HG03060 (cell line): ENCODE data around the gene SH2B2.

ENCODE experiments used
- ATAC-seq: cut with Tn5 transposase; IDR thresholded peaks from one replicate; pipeline ENCODE4 v1.9.1; 2021; ENCODE audit warnings: low read depth, moderate number of reproducible peaks; ENCODE audit not compliant: unreplicated experiment

SH2B2 gene

DNA sequence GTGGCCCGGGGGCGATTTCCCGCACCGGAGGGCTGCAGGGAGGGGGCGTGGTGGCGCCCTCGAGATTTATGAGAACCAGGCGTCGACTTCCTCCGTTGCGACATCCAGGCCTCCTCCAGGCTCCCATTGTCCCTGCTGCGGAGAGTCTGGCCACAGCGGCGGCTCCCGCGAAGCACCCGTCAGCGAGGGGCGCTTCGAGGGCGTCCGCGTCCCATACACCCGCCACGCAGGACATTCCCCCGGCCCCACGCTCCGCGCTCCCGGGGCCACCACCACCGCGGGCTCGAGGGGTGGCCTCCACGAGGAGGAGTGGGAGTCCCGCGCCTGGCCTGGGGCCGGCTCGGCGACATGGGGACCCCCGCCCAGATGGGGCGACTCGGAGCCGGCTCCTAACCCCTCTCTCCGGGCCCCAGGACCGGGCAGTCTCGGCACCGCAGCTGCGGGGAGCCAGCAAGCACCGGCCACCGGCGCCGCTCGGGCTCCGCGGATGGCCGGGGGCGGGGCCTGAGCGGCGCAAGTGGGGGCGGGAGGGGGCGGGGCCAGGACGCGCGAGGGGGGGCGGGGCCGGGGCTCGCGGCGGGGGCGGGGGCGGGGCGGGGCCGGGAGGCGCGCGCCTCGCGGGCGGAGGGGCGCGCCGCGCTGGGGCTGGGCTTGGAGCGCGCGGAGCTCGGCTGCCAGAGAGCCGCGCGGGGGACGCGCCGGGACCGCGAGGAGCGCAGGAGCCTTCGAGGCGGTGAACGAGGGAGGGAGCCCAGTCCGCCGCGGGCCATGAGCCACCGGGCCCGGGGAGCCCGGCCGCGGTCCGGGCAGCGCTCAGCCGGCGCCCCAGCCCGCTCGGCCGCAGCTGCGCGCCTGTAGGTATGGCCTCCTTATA, at the start of gene SH2B2:
TSS of gene SH2B2 (plus strand) at position 632 of the 874 bp plus-strand sequence. CDS start 13,683 bp downstream, outside the sequence.
- ATAC-seq = no peak

DNA sequence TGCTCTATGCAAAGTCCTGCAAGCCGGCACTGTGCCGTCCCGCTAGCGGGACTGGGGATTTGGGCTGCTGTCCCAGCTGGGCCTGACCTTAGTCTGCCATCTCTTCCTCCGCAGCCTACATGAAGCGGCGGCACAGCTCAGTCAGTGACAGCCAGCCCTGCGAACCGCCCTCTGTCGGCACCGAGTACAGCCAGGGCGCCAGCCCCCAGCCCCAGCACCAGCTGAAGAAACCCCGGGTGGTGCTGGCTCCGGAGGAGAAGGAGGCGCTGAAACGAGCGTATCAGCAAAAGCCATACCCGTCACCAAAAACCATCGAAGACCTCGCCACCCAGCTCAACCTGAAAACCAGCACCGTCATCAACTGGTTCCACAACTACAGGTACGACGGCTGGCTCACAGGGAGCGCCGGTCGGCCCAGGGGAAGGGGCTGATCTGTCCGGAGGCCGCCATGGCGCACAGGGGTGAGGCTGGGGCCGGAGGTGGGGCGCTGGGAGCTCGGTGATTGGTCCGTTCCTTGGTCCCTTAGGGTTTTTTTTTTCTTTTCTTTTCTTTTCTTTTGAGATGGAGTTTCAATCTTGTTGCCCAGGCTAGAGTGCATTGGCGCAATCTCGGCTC, 47.4 kb upstream of the SH2B2 start:
- ATAC-seq = no peak

DNA sequence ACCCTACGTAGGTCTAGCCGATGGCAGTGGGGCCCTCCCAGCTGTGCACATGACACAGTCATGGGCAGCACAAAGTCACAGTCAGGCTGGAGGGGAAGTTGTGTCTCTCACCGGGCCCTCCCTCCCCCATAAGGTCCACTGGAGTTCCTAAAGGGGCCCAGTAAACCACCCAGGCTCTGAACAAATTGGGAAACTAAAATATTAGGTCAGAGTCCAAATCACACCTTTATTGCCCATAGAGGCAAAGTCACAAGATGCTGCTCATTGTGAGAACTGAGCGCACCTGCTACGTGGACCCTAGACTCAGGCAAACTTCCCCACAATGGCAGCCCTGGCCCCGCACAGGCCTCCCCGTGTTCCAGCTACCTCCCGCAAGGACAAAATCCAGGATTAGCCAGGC, 45.2 kb upstream of the SH2B2 start:
- ATAC-seq = no peak

DNA sequence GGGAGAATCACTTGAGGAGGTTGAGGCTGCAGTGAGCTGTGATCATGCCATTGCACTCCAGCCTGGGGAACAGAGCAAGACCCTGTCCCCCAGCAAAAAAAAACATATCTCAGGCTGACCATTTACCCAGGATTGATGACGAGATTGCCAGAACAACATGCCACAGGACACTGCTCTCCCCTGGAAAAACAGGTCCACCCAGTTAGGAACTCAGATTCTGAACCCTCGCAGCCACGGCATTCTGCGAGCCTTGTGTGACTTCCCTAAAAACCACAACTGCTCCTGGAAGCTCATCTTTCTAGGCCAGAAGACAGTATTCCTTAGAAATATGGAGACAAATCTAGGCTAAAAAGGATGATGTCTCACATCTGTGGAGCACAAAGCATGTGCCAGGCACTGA, 42.1 kb upstream of the SH2B2 start:
- ATAC-seq = no peak

DNA sequence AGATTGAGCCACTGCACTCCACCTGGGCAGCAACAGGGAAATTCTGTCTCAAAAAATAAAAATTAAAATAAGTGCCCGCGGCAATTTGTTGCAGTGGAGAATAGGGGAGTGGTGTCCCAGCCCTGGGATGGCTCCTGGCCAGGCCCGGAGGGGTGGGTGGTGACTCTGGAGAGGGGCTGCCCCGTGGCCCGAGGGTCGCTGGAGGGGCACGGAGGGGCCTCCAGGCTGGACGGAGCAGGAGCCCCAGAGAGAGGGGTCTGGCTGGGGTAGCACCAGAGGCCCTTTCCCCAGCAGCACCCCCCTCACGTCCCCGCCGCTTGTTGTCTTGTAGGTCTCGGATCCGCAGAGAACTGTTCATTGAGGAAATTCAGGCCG, 38.6 kb upstream of the SH2B2 start:
- no peak for ATAC-seq

DNA sequence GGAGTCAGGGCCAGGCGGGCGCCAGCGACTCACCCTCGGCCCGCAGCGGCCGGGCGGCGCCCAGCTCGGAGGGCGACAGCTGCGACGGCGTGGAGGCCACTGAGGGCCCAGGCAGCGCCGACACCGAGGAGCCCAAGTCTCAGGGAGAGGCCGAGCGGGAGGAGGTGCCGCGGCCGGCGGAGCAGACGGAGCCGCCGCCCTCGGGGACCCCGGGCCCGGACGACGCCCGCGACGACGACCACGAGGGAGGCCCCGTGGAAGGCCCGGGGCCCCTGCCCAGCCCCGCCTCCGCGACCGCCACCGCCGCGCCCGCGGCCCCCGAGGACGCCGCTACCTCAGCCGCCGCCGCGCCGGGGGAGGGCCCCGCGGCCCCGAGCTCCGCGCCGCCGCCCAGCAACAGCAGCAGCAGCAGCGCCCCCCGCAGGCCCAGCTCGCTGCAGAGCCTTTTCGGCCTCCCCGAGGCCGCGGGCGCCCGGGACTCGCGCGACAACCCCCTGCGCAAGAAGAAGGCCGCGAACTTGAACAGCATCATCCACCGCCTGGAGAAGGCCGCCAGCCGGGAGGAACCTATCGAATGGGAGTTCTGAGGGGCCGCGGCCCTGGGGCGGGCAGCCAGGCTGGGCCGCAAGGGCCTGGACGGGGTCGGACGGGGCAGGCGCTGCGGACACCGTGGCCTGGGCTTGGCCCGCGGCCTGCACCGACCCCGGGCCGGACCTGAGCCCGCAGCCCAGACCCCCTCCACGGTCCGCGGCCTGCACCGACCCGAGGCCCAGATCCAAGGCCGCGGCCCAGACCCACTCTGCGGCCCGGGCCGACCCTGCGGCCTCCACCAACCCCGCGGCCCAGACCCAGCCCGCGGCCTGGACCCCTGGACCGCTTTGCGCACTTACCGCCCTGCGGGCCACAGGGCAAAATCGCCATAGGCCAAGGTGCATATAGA, 37.9 kb upstream of the SH2B2 start:
- ATAC-seq = no peak

DNA sequence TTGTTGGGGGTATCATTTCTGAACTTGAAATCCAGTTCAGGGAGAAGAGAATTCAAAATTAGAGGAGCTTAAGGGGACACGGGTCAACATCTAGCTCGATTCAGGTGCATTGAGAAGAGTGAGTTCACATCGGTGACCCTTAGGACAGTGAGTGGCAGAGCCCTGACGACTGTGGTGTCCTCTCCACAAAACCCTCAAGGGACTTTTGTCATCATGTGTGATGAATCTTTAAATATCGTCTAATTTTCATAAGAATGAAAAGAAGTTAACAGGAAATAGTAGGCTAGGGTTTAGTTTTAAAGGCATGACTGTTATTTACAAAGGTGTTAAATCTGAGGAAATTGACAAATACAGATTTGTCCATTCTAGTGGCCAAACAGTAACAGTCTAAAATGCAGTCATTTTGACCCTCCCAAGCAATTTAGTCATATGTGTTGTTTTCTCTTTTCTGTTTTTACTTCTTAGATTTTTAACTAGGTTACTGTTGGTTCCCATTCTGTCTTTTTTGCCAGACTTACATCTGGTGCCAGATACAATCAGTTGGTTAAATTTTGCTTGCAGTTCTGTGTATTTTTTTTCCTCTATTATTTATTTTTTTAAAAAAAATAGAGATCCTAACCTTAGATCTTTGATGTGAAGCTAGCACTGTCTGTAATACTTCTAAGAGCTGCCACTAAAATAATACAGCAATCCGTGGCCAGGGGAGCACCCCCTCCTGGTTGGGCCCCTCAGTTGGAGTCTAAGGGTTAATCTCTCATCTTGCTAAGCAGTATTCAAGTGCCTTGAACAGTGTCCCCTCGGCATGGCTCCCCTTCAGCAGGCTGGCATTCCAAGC, 34.9 kb upstream of the SH2B2 start:
- no peak for ATAC-seq

DNA sequence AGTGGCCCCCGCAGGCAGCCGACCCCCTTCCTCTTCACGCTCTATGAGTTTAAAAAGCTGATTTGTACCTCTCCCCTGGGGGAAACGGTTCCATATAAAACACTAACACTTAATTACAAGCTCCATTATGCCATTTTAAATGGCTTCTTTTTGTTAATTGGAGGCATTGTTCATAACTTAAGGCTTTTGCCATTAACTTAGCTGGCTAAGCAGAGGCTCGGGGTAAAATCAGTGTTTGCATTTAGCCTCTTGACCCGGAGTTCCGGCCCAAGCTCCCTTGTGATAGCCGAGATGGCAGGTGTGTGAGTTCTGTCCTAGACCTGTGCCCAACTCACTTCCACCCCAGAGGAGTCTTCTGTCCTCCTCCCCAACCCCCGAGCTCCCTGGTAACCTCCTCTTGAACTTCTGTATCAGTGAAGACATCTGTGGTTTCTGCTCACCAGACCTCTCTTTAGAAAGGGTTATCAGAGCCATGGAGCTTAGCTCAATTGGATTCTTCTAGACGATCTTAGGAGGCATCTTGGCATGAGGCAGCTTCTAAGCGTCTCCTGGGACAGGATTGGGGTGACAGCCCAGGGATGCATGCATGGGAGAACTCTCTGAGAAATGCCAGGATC, 34.2 kb upstream of the SH2B2 start:
- no peak for ATAC-seq

DNA sequence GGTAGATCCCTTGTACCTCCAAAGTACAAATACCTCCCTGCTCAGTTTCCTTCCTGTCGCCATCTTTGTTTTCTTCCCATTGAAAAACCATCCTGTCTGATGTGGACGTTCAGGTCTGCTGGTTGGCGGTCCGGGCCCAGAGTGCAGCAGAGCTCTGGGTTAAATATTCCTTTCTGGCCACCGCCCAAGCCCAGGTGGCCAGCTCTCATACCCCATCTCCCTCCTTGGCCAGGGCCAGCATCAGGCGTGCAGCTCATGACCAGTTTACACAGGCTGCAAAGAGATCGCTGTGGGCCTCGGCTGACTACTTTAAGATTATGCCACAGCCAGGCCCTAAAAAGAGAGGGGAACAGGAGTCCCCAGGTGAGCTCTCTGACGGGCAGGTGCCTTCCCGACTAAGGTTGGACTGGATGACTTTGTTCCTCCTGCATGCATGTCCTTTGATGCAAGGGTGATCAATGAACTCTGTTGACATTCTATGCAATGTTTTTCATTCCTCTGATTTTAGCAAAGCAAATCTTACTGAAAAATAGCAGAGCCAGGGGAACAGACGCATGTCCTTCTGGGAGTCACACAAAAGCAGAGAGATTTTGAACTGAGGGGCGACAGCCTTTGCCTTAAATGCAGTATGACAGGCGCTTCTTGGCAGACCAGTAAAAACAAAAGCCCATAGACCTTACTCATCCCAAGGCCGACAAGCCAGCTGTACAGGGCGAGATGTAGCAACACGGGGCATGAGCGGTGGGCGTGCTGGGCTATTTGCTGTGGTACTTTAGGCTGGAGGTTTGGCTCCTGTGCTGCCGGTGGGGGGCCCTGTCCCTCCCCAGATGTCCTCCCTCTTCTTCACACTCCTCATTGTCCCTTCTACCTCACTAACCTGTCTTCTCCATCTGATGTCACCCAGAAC, 33.3 kb upstream of the SH2B2 start:
- ATAC-seq = no peak

DNA sequence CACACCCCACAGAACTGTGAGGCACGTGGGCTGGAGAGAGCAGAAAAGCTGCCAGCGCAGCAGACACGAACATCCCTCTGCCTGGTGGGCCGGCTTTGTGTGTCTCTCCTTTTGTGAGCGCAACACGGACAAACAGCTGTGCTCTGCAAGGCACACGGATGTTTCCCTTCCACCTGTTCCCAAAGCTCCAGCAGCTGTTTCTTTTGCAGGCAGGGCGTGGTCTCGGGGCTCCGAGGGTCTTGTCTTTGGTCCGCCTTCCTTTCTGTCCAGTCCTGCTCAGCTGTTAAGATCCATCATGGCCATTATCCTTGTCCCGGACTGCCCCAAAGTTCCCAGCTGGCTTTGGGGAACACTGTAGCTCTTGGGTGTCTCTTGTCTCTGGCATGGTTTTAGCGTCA, 32.7 kb upstream of the SH2B2 start:
- ATAC-seq = no peak

DNA sequence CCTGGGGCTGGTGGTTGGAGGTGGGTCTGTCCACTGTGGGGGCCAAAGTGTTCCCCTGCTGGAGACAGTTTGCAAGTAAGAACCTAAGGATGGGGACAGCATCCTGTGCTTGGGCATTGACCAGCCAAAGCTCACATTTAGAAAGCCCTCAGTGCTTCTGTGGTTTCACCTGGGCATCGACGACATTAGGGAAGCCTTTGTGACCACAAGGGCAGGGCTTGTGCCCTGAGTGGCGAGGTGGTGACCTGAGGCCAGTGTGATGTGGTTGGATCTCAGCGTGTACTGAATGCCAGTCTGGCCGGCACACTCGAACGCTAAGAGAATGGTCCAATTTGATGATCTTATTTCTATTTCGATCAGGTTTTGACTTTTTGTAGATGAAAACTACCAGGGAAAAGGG, 32.1 kb upstream of the SH2B2 start:
- no peak for ATAC-seq

DNA sequence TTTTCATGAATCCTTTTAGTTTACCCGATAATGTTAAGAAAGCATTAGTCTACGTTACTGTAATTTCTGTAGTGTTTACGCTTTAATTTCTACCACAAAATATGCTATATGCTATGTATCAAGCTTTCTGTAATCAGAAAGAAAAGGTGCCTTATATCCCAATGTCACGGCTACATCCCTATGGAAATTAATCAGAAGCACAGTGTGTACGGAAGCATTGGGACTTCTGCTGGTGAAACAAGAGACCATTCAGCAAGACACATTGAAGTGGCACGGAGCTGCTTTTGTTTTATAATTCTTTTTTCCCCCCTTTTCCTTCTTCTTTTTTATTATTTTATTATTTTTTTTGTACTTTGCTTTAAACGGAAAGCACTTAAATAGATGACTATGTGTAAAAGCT, 31.2 kb upstream of the SH2B2 start:
- ATAC-seq = no peak

DNA sequence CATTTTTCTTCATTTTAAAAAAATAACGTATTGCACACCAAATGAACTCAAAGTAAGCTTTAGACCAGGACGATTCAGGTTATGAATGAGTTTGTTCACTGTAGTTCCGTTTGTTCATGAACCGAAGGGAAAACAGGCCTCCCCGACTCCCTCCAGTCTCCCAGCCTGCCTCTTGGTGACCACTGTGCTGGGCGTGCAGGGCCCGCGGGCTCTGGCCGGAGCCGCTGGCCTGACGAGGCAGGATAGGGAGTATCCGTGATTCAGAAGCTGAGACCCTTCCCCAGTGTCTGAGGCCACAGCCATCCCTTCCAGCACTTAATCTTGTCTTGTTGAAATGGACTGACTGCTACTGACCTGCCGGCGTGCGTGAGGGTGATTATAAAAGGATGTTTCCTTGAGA, 30.8 kb upstream of the SH2B2 start:
- no peak for ATAC-seq

DNA sequence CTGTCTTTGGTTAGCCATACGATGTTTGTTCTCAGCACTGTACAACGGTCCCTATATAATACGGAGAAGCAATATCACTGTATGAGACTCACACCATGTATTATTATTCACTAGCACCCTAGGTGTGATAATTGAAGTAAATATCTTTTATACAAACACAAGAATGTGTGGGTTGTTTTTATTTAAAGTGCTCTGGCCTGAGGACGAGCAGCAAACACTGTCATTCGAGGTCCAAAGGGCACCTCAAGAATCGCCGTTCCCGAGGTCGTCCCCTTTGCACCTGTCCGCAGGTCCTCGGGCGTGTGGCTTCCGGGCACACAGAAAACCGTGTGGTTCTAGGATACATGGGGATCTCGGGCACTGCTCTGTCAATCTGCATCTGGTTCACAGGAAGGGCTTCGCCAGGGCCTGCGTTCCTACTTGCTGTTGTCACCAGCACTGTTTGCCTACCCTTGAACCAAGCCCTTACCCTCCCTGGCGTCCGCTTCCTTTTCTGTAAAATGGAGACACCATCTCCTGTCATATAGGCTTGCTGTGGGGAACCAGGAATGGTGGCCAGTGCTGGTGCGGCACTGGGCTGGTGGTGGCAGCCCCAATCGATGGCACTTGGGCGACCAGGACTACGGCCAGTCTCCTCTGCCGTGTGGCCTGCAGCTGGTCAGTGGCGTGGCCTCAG, 28.5 kb upstream of the SH2B2 start:
- no peak for ATAC-seq

DNA sequence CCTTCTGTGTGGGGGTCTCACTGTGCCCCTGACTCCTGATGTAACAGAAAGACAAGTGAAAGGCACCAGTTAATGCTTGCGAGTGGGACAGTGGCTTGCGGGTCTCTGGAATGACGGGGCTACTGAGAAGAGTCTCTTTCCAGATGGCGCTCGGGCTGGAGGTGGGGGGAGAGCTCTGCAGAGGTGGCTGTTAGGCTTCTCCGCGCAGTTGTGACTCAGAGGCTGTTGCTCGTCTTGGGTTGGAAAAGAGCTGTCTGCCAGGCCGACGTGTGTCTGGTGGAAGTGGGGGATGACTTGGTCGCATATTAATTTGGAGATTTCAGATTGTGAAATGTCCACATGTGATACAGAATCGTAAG, 27.9 kb upstream of the SH2B2 start:
- ATAC-seq = no peak

DNA sequence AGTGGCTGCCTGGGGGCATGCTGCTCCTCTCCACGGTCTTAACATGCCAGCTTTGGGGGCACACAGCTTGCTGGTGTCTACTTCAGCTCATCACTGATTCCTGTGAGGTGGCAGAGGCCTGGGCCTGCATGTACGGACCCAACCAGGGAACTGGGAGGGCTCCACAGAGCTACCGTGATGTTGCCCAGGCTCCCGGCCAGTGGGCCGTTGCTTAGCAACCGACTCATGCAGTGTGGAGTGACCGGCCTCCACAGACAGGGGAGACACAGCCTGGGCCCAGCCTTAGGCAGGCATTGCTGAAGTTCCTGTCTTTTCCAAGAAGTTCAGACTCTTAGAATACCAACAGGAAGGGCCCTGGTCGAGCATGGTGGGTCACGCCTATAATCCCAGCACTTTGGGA, 25.8 kb upstream of the SH2B2 start:
- ATAC-seq = no peak

DNA sequence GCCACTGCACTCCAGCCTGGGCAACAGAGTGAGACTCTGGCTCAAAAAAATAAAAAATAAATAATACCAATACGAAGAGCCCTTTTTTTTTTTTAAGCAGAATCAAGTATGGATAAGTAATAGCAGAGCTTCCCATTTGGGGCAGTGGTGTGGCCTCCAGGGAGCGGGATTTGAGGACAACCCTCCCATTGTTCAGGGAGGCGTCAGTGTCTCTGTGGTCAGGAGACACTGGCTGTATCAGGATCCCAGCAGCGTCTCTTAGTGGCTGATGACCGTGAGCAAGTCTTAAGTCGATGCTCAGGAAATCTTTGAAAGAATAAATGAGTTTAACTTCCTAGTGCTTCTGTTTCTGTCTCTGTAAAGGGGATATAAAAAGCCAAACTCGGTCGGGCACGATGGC, 25.2 kb upstream of the SH2B2 start:
- no peak for ATAC-seq

DNA sequence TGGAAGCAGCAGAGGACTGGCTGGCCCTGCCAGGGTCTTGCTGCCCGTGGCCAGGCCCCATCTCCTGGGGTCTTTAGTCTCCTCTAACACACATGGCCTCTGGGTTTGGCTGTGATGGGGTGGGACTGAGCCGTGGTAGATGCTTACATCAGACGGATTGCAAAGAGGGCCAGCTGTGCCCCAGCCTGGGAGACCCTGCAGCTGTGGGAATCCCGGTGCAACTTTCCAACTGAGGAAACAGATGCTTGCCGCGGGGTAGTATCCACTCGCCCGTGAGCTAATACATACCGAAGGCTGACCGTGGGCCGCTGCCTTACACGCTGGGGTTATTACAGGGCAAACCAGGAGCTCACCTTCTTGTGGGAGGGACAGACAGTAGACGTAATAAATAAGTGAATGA, 24.1 kb upstream of the SH2B2 start:
- ATAC-seq = no peak
